Upper lobe of left lung (tissue), 6 donors: ENCODE results near the gene ABLIM2. TPM values are rescaled to one million over a fixed set of nuclear protein-coding genes. Genes with fewer than 3 reads are reported as not detected.
"Not testable (repeated sequence)": the region's sequence is repeated elsewhere in the genome, so short reads cannot be mapped to it uniquely, and the experiment has no call there.

Experiments used
- ATAC-seq, 2 donors: fragments of 200-7000 bp; cut with Tn5 transposase; one replicate each; pipeline ENCODE4 v1.9.1; 2022; ENCODE audit warnings: mild to moderate bottlenecking in 2 of 2, moderate library complexity in 2 of 2; ENCODE audit not compliant: low FRiP score in 2 of 2
- DNase-seq, 2 donors: peaks; one replicate each; pipeline ENCODE4 v3.0.0-alpha.2; 2019 to 2020
- H3K27ac ChIP-seq, 4 donors: fragments of 200-600 bp; sonication (generic); one replicate each; pipeline ENCODE4 v1.5.1; 2016 to 2019
- H3K27me3 ChIP-seq, 4 donors: fragments of 200-600 bp; sonication (generic); one replicate each; pipeline ENCODE4 v1.5.1; 2017 to 2019
- H3K36me3 ChIP-seq, 4 donors: fragments of 200-600 bp; sonication (generic); one replicate each; pipeline ENCODE4 v1.5.1; 2016 to 2019
- H3K4me1 ChIP-seq, 4 donors: fragments of 200-600 bp; sonication (generic); one replicate each; pipeline ENCODE4 v1.5.1; 2018 to 2019
- H3K4me3 ChIP-seq, 4 donors: fragments of 200-600 bp; sonication (generic); one replicate each; pipeline ENCODE4 v1.5.1; 2017 to 2019; ENCODE audit warnings: mild to moderate bottlenecking in 2 of 4, moderate library complexity in 1 of 4
- H3K9me3 ChIP-seq, 4 donors: fragments of 200-600 bp; sonication (generic); one replicate each; pipeline ENCODE4 v1.5.1; 2018 to 2019
- CTCF ChIP-seq, 6 experiments: fragments of 450-650 bp in 4 of 6; fragments of 200-600 bp in 2 of 6; sonication (generic) in 2 of 6; IDR thresholded peaks; one replicate each; pipeline ENCODE4 v1.5.1; 2016 to 2019; ENCODE audit warnings: antibody characterized with exemption in 6 of 6
- EP300 ChIP-seq, 4 donors: sonication (generic); formaldehyde crosslinking; IDR thresholded peaks; one replicate each; pipeline ENCODE4 v1.5.1; 2017; ENCODE audit warnings: antibody characterized with exemption in 4 of 4, control low read depth in 2 of 4
- POLR2A ChIP-seq, 4 donors: fragments of 450-650 bp; IDR thresholded peaks; one replicate each; pipeline ENCODE4 v1.5.1; 2016 to 2017; ENCODE audit warnings: antibody characterized with exemption in 4 of 4, mild to moderate bottlenecking in 2 of 4
- POLR2AphosphoS5 ChIP-seq, 2 donors: sonication (generic); formaldehyde crosslinking; IDR thresholded peaks; one replicate each; pipeline ENCODE4 v1.5.1; 2017; ENCODE audit warnings: antibody characterized with exemption in 2 of 2
- WGBS, 2 donors: methylation state at CpG; one replicate each; pipeline ENCODE4 v1.1.5; 2017 to 2018; 5-methylcytosine and 5-hydroxymethylcytosine counted together
- total RNA-seq, 6 donors: library from RNA; depleted of rRNA in 4 of 6; stranded (reverse); fragments of >200 nt in 4 of 6; gene quantifications; one replicate each; pipeline versions ENCODE4 v1.1.0 to v1.2.1, GENCODE V29; 2016 to 2021
- donor health status: DM: no; HTN: no; CAD: no; lungs with moderate emphysema.
- donor health status: DM: no; HTN: yes; CAD: no; lungs with severe emphysema.

ABLIM2 gene
- total RNA-seq, 6 donors from 2014 or later = 3.6 to 36.9 (median 8.1) TPM

GRCh38 chr4:7926822-7927221 lies 231.8 kb downstream of the ABLIM2 start:
- Histone ChIP-seq H3K4me1 (peaks cover 4 to 17% (median 11%) of the 10 kb centered on the region in 4 donors), H3K4me3 (no peak overlapping the region), H3K9me3 (no peaks in the 10 kb centered on the region), H3K36me3 (no peaks in the 10 kb centered on the region), H3K27ac (no peak overlapping the region), H3K27me3 (no peaks in the 10 kb centered on the region)
- TF ChIP-seq EP300 (IDR thresholded peaks at IDR 0.05) = no peak
- no peak for TF ChIP-seq CTCF (IDR thresholded peaks at IDR 0.05)
- no peak for TF ChIP-seq POLR2A (IDR thresholded peaks at IDR 0.05)
- TF ChIP-seq POLR2AphosphoS5 (IDR thresholded peaks at IDR 0.05) = no peak
- DNase-seq = no peak
- 89 to 94% methylated on average over 7 of the region's 7 CpGs for WGBS, 2 donors
- ATAC-seq = no peak

- WGBS, 2 donors = 73 to 76% methylated on average over 4 of the region's 4 CpGs
- TF ChIP-seq POLR2AphosphoS5 (IDR thresholded peaks at IDR 0.05) (no peak), POLR2A (IDR thresholded peaks at IDR 0.05) (no peak), EP300 (IDR thresholded peaks at IDR 0.05) (no peak), CTCF (IDR thresholded peaks at IDR 0.05) (no peak)
Measured at GRCh38 chr4:7924570-7924969, 234.0 kb downstream of the ABLIM2 start.

GRCh38 chr4:7924163-7924562 lies 234.4 kb downstream of the ABLIM2 start:
- ATAC-seq (no peak), DNase-seq (no peak)
- Histone ChIP-seq H3K9me3 (no peaks in the 10 kb centered on the region), H3K27ac (no peak overlapping the region), H3K27me3 (no peaks in the 10 kb centered on the region), H3K4me3 (no peak overlapping the region), H3K4me1 (peaks cover 0 to 4% (median 1%) of the 10 kb centered on the region in 4 donors), H3K36me3 (no peaks in the 10 kb centered on the region)
- WGBS, 2 donors = 52 to 62% methylated on average over 7 of the region's 7 CpGs
- TF ChIP-seq CTCF (IDR thresholded peaks at IDR 0.05) (no peak), EP300 (IDR thresholded peaks at IDR 0.05) (no peak), POLR2A (IDR thresholded peaks at IDR 0.05) (no peak), POLR2AphosphoS5 (IDR thresholded peaks at IDR 0.05) (no peak)

More at GRCh38 chr4:7924570-7924969, 234.0 kb downstream of the ABLIM2 start:
- no peaks in the 10 kb centered on the region for H3K9me3 ChIP-seq
- no peaks in the 10 kb centered on the region for H3K36me3 ChIP-seq
- H3K27me3 ChIP-seq = no peaks in the 10 kb centered on the region
- H3K4me1 ChIP-seq = peaks cover 0 to 8% (median 5%) of the 10 kb centered on the region in 4 donors
- no peak for ATAC-seq
- no peak overlapping the region for H3K4me3 ChIP-seq
- H3K27ac ChIP-seq = no peak overlapping the region
- no peak for DNase-seq

GRCh38 chr4:7922466-7922865 lies 236.1 kb downstream of the ABLIM2 start:
- Histone ChIP-seq H3K4me3 (no peak overlapping the region), H3K27ac (no peak overlapping the region), H3K9me3 (no peaks in the 10 kb centered on the region), H3K27me3 (no peaks in the 10 kb centered on the region), H3K36me3 (no peaks in the 10 kb centered on the region), H3K4me1 (no peaks in the 10 kb centered on the region)
- DNase-seq (no peak), ATAC-seq (no peak)
- 96 to 98% methylated on average over 6 to 7 of the region's 7 CpGs for WGBS, 2 donors
- TF ChIP-seq POLR2AphosphoS5 (IDR thresholded peaks at IDR 0.05) (no peak), CTCF (IDR thresholded peaks at IDR 0.05) (no peak), POLR2A (IDR thresholded peaks at IDR 0.05) (no peak), EP300 (IDR thresholded peaks at IDR 0.05) (no peak)

GRCh38 chr4:7918981-7919380 lies 239.6 kb downstream of the ABLIM2 start:
- no peak for ATAC-seq
- 77 to 91% methylated on average over 12 of the region's 12 CpGs for WGBS, 2 donors
- TF ChIP-seq POLR2AphosphoS5 (IDR thresholded peaks at IDR 0.05) (no peak), EP300 (IDR thresholded peaks at IDR 0.05) (no peak), CTCF (IDR thresholded peaks at IDR 0.05) (no peak), POLR2A (IDR thresholded peaks at IDR 0.05) (no peak)
- H3K27ac ChIP-seq = no peak overlapping the region
- DNase-seq = no peak
- no peaks in the 10 kb centered on the region for H3K4me1 ChIP-seq
- no peak overlapping the region for H3K4me3 ChIP-seq
- H3K27me3 ChIP-seq = no peaks in the 10 kb centered on the region
- no peaks in the 10 kb centered on the region for H3K9me3 ChIP-seq
- H3K36me3 ChIP-seq = no peaks in the 10 kb centered on the region

GRCh38 chr4:7918187-7918586 lies 240.4 kb downstream of the ABLIM2 start:
- not testable (repeated sequence) for H3K4me1 ChIP-seq, H3K27ac ChIP-seq, ATAC-seq, H3K4me3 ChIP-seq, H3K27me3 ChIP-seq, H3K9me3 ChIP-seq, DNase-seq, H3K36me3 ChIP-seq
- WGBS, 2 donors = 84 to 90% methylated on average over 2 to 17 of the region's 18 CpGs
